Stimulated activated CD8-positive, alpha-beta memory T cell treated with anti-CD3 and anti-CD28 coated beads, Interleukin-4, amount 100 ng/mL, for 4 hours (primary cell): ENCODE results near the gene ATP8B4.
"Not testable (repeated sequence)": the region's sequence is repeated elsewhere in the genome, so short reads cannot be mapped to it uniquely, and the experiment has no call there.

Experiments
- DNase-seq, 2 donors: peaks; one replicate each; pipeline ENCODE4 v3.0.0-alpha.2; 2020; ENCODE audit warnings: low read depth in 2 of 2, low spot score in 1 of 2

The ATP8B4 gene, protein sequence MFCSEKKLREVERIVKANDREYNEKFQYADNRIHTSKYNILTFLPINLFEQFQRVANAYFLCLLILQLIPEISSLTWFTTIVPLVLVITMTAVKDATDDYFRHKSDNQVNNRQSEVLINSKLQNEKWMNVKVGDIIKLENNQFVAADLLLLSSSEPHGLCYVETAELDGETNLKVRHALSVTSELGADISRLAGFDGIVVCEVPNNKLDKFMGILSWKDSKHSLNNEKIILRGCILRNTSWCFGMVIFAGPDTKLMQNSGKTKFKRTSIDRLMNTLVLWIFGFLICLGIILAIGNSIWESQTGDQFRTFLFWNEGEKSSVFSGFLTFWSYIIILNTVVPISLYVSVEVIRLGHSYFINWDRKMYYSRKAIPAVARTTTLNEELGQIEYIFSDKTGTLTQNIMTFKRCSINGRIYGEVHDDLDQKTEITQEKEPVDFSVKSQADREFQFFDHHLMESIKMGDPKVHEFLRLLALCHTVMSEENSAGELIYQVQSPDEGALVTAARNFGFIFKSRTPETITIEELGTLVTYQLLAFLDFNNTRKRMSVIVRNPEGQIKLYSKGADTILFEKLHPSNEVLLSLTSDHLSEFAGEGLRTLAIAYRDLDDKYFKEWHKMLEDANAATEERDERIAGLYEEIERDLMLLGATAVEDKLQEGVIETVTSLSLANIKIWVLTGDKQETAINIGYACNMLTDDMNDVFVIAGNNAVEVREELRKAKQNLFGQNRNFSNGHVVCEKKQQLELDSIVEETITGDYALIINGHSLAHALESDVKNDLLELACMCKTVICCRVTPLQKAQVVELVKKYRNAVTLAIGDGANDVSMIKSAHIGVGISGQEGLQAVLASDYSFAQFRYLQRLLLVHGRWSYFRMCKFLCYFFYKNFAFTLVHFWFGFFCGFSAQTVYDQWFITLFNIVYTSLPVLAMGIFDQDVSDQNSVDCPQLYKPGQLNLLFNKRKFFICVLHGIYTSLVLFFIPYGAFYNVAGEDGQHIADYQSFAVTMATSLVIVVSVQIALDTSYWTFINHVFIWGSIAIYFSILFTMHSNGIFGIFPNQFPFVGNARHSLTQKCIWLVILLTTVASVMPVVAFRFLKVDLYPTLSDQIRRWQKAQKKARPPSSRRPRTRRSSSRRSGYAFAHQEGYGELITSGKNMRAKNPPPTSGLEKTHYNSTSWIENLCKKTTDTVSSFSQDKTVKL

DNA sequence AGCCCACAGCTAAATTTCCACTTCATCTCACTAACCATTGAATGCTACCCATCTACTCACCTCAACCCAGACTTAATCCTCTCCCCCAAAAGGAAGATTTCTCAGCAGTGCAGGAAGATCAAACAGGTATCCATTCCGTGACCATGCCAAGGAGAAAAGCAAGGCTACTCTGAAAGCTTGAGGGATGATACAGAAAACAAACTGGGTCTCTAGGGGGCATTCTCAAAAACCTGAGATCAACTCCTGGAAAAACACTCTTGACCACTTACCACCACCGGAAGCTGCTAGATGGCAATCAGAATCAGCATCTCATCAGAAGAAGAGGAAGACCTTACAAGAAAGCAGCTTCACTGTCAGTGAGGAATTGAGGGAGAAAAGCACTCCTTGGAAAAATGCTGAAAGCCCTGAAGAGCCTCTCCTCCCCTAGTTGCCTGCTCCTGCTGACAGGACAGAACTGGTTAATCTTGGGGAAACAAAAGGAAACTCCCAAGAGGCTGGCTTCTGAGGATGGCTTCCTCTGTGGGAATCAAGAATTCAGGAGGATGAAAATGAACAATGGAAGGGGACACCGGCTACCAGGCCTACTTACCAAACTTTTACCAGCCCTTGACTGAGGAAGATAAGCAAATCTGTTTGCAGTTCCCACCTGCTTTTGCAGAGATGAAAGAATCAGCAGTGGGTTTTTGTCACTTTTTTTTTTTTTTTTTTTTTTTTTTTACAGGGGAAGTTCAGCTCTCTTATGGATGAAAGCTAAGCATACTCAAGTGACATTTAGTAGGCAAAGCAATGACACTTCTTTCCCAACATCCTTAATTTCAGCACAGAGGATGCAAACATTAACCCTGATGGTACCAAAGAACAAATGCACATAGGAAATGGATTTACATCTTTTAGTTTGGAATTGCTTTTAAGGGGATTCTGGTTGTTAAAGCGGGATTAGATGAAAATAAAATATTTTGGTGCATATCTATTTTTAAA, at the start of gene ATP8B4:
ATP8B4 (minus strand) TSS at position 171 of the 978 bp plus-strand sequence. CDS start 12,267 bp downstream, outside the sequence.
- DNase-seq, result no peak

DNA sequence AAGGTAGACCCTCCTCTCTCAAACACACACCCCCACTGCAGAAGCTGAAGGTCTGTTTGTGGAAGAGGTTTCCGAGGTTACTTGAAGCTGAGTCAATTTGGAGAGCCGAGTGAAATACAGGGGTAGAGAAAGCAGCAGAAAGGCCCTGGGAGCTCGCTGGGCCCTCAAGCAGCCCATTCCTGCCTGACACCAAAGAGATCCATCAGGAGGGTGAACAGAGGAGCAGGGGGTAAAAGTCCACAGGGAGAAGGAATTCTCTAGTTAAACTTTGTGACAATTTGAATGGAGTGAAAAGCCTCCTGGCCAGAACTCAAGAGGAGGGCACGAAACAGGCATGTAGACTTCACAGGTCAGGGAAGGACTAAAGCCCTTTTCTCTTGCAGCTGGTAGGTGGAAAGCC, 49.3 kb upstream of the ATP8B4 start:
- DNase-seq, result no peak

DNA sequence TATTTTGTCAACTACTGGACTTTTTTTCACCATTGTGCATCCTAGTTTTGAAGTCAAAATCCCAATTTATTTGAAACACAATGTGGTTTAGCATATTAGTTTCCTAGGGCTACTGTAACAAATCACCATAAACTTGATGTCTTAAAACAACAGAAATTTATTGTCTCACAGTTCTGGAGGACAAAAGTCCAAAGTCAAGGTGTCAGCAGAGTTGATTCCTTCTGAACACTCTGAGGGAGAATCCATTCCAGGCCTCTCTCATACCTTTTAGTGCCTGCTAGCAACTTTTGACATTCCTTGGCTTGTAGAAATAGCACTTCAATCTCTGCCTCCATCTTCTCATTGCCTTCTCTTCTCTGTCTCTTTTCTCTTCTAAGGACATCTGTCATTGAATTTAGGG, 48.1 kb upstream of the ATP8B4 start:
- DNase-seq, result no peak

DNA sequence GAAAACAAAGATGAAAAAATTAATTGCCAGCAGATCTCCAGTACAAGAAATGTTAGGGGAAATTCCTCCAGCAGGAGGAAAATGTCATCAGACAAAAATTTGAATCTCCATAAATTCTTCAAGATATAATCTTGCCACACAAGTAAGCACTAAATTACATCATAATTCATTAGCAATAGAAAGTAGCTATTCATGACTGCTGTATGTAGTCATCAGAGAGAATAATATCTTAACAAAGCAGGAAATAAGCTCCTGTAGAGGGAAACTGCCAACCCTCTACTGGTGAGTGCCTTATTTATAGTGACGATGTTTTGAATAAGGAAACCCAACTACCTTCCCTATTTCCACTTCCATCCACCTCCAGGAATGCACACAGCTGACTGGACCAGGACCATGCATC, 47.2 kb upstream of the ATP8B4 start:
- no peak for DNase-seq

DNA sequence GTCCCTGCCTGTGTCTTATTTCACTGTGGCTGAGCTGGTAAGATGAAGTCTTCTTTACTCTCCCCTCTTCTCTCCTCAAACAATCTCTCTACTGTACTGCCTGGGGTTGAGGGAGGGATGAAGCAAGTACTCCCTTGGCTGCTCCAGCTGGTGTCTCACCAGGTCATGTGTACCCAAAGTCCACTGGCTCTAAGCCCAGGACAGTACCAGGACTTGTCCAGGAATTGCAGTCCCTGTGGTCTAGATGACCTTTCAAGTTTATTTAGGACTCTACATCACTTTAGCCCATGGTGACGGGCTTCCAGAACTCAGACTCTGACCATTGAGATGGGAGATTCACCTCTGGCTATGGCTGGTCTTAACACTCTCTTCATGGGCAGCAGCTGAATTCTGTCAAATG, 45.4 kb upstream of the ATP8B4 start:
- DNase-seq, result no peak

DNA sequence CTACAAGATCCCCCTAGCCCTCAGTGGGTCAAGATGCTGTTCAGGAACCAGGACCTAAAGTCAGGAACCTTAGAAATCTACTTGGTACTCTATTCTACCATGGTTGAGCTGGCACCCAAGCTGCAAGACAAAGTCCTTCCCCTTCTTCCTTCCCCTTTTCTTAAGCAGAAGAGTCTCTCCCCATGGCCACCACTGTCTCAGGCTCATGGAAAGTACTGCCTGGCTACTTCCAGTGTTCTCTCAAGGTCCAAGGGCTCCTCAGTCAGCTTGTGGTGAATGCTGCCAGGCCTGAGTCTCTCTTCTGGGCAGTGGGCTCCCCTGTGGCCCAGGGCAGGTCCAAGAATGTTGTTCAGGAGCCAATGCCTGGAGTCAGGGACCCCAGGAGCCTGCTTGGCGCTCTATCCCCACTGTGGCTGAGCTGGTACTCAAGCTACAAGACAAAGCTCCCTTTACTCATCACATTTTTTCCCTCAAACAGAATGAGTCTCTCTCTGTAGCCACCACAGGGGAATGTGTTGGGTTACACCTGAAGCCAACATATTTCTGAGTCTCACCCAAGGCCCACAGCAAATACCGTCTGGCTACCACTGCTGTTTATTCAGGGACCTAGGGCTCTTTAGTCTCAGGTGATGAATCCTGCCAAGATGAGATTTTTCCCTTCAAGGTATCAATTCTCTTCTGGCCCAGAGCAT, 44.8 kb upstream of the ATP8B4 start:
- DNase-seq, result no peak

DNA sequence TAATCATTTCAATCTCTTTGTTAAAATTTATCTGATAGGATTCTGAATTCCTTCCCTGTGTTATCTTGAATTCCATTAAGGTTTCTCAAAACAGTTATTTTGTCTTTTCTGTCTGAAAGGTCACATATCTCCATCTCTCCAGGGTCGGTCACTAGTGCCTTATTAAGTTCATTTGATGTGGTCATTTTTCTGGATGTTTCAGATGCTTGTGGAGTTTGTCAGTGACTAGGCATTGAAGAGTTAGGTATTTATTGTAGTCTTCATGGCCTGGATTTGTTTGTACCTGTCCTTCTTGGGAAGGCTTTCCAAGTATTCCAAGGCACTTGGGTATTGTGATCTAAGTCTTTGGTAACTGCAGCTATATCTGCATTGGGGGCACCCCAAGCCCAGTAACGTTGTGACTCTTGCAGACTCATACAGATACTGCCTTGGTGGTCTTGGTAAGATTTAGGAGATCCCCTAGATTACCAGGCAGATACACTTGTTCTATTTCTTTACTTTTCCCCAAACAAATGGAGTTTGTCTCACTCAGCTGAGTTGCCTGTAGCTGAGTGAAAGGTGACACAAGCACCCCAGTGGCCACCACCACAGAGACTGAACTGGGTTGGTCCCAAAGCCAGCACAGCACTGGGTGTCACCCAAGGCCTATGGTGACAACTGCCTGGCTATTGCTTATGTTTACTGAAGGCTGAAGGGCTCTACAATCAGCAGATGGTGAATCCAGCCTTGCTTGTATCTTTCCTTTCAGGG, 44.1 kb upstream of the ATP8B4 start:
- no peak for DNase-seq

DNA sequence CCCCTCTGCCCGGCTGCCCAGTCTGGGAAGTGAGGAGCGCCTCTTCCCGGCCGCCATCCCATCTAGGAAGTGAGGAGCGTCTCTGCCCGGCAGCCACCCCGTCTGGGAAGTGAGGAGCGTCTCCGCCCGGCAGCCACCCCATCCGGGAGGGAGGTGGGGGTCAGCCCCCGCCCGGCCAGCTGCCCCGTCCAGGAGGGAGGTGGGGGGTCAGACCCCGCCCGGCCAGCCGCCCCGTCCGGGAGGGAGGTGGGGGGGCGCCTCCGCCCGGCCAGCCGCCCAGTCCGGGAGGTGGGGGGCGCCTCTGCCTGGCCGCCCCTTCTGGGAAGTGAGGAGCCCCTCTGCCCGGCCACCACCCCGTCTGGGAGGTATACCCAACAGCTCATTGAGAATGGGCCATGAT, 39.2 kb upstream of the ATP8B4 start:
- DNase-seq, result not testable (repeated sequence)

DNA sequence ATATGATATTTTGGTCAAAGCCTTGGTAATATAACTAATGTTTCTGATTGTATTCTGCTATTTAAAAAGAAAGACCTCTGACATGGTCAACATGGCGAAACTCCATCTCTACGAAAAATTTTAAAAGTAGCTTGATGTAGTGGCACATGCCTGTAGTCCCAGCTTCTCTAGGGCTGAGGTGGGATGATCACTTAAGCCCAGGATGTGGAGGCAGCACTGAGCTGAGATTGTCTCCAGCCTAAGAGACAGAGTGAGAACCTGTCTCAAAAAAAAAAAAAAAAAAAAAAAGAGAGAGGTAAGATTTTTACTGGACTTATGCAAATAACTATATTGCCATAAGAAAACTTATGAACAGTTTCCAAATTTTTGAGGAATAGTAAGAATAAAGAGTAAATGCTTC, 32.4 kb upstream of the ATP8B4 start:
- no peak for DNase-seq

DNA sequence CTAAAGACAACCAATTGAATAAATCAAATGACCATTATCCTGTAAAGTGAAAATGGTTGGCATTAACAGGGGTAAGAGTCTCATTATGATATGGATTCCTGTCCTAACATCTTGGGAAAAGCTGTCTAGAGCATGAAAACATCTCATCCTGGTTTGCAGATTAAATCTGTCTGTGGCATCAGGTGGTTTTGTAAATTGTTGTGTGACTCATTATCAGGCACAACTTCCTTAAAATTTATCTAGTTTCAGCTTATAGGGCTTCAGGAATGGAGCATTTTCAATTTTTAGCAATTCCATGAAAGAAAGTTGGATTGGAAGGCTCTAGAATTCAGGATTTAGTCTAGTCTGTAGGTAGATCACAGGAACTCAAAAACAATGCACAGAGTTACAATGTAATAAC, 31.8 kb upstream of the ATP8B4 start:
- DNase-seq, result no peak

DNA sequence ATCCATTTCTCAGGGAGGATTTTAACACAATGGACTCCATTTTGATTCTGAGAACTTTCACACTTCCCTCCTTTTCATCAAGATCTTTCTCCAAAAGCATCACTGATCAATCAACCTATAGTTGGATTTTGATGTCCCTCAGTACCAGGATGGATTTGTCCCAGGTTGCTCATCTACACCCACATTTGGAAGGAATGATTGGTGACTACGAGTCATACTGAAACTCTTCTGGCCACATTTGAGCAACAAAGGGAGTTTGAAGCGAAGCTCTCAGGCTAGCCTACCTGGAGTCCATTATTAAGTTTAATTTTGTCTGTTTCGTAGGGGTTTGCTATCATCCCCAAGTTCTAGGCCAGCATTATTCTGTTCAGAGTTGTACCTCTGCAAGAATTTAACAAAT, 31.3 kb upstream of the ATP8B4 start:
- no peak for DNase-seq

DNA sequence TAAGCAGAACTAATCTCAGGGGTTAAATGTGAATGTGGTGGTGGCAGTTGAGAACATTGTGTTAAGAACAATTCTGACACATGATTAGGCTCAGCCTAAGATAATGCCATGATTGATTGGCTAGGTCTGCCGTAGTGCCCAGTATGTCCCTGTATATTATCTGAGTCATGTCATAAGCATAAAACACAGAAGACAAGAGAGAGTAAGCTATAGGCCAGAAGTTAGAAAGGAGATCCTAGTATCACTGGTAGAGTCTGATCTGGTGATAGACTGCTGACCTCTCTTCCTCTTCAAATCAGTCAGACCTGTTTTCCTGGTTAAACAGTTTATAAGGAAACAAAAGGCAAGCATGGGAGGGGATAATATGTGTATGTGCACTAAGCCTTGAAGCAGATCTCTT, 30.1 kb upstream of the ATP8B4 start:
- DNase-seq, result no peak

DNA sequence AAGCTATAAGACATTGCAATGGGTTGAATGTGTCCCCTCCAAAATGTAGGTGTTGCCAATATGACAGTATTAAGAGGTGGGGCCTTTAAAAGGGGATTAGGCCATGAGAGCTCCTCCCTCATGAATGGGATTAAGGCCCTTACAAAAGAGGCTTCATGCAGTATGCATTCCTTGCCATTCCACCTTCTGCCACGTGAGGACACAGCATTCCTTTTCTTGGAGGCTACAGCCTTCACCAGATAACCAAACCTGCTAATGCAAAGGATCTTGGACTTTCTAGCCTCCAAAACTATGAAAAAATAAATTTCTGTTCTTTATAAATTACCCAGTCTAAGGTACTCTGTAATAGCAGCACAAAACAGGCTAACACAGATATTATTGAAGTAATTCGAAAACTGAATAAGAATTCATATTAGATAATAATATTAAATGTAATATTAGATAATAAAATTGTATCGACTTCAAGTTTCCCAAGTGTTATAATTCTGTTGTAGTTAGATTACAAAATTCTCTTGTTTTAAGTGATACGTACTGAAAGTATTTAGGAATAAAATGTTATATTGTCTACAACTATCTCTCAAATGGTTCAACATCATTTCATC, 29.4 kb upstream of the ATP8B4 start:
- no peak for DNase-seq

DNA sequence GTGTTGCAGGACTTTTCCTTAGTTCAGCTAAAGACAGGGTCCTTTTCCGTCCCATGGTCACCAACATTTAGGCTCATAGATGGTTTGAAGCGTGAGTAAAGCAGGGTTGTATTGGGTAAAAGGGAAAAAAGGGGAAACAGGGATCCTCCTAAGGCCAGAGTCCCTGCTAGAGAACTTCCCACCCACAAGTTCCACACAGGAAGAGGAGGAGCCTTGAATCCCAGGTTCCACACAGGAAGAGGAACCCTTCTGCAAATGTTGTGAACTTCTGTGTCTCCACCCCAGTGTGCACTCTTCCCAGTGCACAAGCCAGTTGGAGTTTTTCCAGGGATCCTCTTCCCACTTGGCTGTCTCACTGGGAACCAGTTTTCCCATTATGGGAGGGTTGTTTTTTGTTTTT, 27.6 kb upstream of the ATP8B4 start:
- DNase-seq, result no peak

DNA sequence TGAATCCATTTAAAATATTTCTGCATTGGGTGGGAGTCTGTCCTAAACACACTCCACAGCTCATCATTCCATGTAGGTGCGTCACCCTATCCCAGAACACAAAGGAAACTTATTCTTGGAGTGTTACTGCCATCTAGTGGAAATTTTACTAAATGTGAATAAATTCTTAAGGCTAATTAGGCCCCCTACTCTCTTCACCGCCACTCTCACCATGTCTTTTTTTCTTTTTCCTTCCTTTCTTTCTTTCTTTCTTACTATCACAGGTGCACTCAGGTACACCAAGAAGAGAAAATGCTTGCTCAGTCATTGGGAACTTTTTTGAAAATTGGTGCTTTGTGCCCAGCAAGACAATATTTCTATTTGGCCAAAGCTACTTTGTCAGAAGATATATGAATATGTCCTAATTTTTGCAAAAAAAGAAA, 26.4 kb upstream of the ATP8B4 start:
- no peak for DNase-seq

DNA sequence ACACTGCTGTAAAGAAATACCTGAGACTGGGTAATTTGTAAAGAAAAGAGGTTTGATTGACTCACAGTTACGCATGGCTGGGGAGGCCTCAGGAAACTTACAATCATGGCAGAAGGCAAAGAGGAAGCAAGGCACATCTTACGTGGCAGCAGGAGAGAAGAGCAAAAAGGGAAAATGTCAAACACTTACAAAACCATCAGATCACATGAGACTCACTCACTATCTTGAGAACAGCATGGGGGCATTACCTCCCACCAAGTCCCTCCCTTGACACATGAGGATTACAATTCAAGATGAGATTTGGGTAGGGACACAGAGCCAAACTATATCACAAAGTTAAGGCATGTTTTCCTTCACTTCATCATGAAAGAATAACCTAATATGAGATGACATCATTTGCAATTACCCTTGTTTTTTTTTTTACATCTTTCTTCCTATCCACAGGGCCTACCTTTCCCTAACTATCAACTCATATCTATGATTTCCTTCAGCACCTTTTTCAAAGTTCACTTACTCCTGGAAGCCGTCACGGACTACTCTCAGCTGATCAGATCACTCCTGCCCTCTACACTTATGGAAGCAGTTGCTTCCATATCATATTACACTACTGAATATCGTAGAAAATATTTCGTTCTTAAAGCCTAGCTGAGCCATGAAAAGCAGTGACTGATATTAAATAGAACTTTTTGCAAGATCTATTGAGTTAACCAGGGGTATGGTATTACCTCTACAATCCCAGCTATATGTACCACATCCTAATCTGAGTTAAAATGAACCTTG, 25.5 kb upstream of the ATP8B4 start:
- DNase-seq, result no peak

DNA sequence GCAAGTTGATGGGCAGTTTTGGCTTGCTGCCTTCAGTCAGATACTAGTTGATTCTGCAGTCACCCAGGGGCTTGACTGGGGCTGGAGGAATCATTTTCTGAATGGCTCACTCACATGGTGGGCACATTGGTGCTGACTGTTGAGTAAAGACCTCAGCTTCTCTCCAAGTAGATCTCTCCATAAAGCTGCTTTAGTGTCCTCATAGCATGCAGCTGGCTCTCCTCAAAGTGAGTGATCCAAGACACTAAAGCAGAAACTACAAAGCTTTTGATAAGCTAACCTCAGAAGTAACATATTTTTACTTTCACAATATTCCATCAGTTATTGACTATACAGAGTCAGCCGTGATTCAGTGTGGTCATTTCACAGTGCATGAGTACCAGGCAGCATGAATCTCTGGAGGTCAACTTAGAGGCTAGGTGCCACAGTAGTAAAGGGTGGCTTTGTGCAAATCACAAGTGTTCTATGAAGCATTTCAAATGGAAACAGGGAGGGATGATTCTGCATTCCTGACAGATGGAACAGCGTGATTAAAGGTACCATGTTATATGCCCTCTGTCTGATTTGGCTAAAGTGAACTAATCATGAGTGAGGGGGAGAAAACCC, 24.3 kb upstream of the ATP8B4 start:
- DNase-seq, result no peak

DNA sequence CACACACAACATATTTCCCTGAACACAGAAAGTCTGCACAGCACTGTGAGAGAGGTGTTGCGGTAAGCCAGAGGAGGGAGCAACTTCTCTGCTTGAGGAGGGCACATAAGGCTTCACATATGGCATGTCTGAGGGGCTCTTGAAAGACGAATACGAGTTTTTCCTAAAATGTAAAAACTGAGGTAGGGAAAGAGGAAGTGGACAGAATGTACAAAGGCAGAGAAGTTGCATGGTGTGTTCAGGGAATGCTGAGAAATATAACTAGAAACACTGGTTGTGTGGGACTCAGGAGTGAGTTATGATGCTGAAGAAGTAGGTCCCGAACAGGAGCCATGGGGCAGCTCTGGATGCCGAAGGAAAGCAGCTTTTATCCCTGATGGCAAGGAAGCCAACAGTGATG, 22.8 kb upstream of the ATP8B4 start:
- DNase-seq, result no peak
